Anterior cingulate cortex (tissue), 58 donors: ENCODE data around the gene MMS19.
A peak's percentile ranks its signal among the peaks of the same experiment; 100 is the strongest.
"Not testable (repeated sequence)": the region's sequence is repeated elsewhere in the genome, so short reads cannot be mapped to it uniquely, and the experiment has no call there.

Experiments
- DNase-seq, 58 donors: peaks; one replicate each; lab custom pipeline; 2025; lab: John Stamatoyannopoulos, UW

MMS19 gene

GRCh38 chr10:97474918-97475317, 23.3 kb downstream of the MMS19 start:
- DNase-seq: no peak

- DNase-seq: not testable (repeated sequence)
Measured at GRCh38 chr10:97468781-97469180, 29.4 kb downstream of the MMS19 start.

GRCh38 chr10:97468162-97468561, 30.1 kb downstream of the MMS19 start:
- no peak for DNase-seq

GRCh38 chr10:97466755-97467154, 31.5 kb downstream of the MMS19 start:
- DNase-seq: no peak

- no peak for DNase-seq
Measured at GRCh38 chr10:97465982-97466381, 32.2 kb downstream of the MMS19 start.

- DNase-seq: no peak
Measured at GRCh38 chr10:97464226-97464625, 34.0 kb downstream of the MMS19 start.

GRCh38 chr10:97463363-97464132, 34.7 kb downstream of the MMS19 start:
- peak in 16 of 58 donors; percentile 6 to 37 (median 16) for DNase-seq

GRCh38 chr10:97462309-97462708, 35.9 kb downstream of the MMS19 start:
- no peak for DNase-seq

GRCh38 chr10:97459933-97460332, 38.3 kb downstream of the MMS19 start:
- DNase-seq: no peak

- no peak for DNase-seq
Measured at GRCh38 chr10:97459111-97459510, 39.1 kb downstream of the MMS19 start.

- DNase-seq: no peak
Measured at GRCh38 chr10:97456686-97457065, 41.5 kb downstream of the MMS19 start.

- no peak for DNase-seq
Measured at GRCh38 chr10:97456034-97456685, 42.1 kb downstream of the MMS19 start.

- DNase-seq: peak in 3 of 58 donors; percentile 6 to 10 (median 7)
Measured at GRCh38 chr10:97454330-97455036, 43.7 kb downstream of the MMS19 start.

- DNase-seq: no peak
Measured at GRCh38 chr10:97452352-97452751, 45.9 kb downstream of the MMS19 start.

- DNase-seq: no peak
Measured at GRCh38 chr10:97451605-97452004, 46.6 kb downstream of the MMS19 start.

- DNase-seq: no peak
Measured at GRCh38 chr10:97450828-97451227, 47.4 kb downstream of the MMS19 start.

GRCh38 chr10:97445722-97446639, 52.2 kb downstream of the MMS19 start, which contains the start of the genes EXOSC1 and ZDHHC16:
Gene EXOSC1 (minus strand): TSS chr10:97446006. CDS start chr10:97445985, 21 bp downstream.
Gene ZDHHC16 (plus strand): TSS chr10:97446175. CDS start chr10:97451676, 5,501 bp downstream.
- peak; percentile 63 to 98 (median 92) for DNase-seq

- DNase-seq: peak in 1 of 58 donors; percentile 51
Measured at GRCh38 chr10:97445357-97445721, 52.9 kb downstream of the MMS19 start.

- DNase-seq: no peak
Measured at GRCh38 chr10:97444212-97444611, 54.0 kb downstream of the MMS19 start.

GRCh38 chr10:97442277-97442676, 55.9 kb downstream of the MMS19 start:
- no peak for DNase-seq
